Motor neuron (in vitro differentiated cells): ENCODE results near the gene FBXW7. TPM values are rescaled to one million over a fixed set of nuclear protein-coding genes. Genes with fewer than 3 reads are reported as not detected.

ENCODE experiments used
- total RNA-seq, 8 experiments: library from RNA; unstranded; fragments of 300-600 nt; gene quantifications; 2 replicates each; pipeline versions ENCODE4 v1.2.3 to v1.2.4, GENCODE V29; 2022

The FBXW7 gene
- total RNA-seq, 8 experiments from 2014 or later: 38.0 to 130 (median 68.5) TPM

Other genes starting within 250 kb of the FBXW7 start
- 1 to 10 TPM in 2 of 8 experiments, under 1 TPM in 6; 0.04 to 4.3 (median 0.23) TPM for gene TMEM154, start 143.9 kb upstream of the FBXW7 start, total RNA-seq
- gene TIGD4, start 243.6 kb upstream of the FBXW7 start, total RNA-seq: 1 to 10 TPM in 6 of 8 experiments, under 1 TPM in 2; 0.56 to 5.4 (median 2.4) TPM
- 10 to 100 TPM; 20.6 to 41.9 (median 29.7) TPM for gene ARFIP1, start 243.9 kb upstream of the FBXW7 start, total RNA-seq